H9 (cell line): ENCODE measurements around the gene SLC7A6. TPM values are rescaled to one million over a fixed set of nuclear protein-coding genes. Genes with fewer than 3 reads are reported as not detected.

Experiments
- DNase-seq: peaks from one replicate; pipeline ENCODE4 v3.0.0-alpha.2; 2017
- H2AFZ ChIP-seq: one replicate; pipeline ENCODE4 v1.6.1; 2013; ENCODE audit warnings: mild to moderate bottlenecking, low read length, control low read depth, moderate library complexity
- H2AK5ac ChIP-seq: 2 replicates; pipeline ENCODE4 v1.6.1; 2013; ENCODE audit warnings: low read length, control low read depth, mixed read lengths; ENCODE audit not compliant: insufficient read length
- H2BK120ac ChIP-seq: one replicate; pipeline ENCODE4 v1.6.1; 2013; ENCODE audit warnings: low read depth, mild to moderate bottlenecking, low read length, control low read depth, inconsistent platforms; ENCODE audit not compliant: poor library complexity, severe bottlenecking
- H2BK12ac ChIP-seq: 2 replicates; pipeline ENCODE4 v1.6.1; 2013; ENCODE audit warnings: low read length, control low read depth, mixed read lengths, low read depth; ENCODE audit not compliant: insufficient read length
- H2BK15ac ChIP-seq: 2 replicates; pipeline ENCODE4 v1.6.1; 2013; ENCODE audit warnings: low read depth, low read length, control low read depth
- H2BK20ac ChIP-seq: one replicate; pipeline ENCODE4 v1.6.1; 2013; ENCODE audit warnings: low read depth, mild to moderate bottlenecking, low read length, control low read depth, inconsistent platforms; ENCODE audit not compliant: poor library complexity, severe bottlenecking
- H2BK5ac ChIP-seq: 2 replicates; pipeline ENCODE4 v1.6.1; 2013; ENCODE audit warnings: low read length, control low read depth, mixed read lengths; ENCODE audit not compliant: insufficient read length
- H3K14ac ChIP-seq: 2 replicates; pipeline ENCODE4 v1.6.1; 2013; ENCODE audit warnings: low read length, control low read depth; ENCODE audit not compliant: insufficient read depth
- H3K18ac ChIP-seq: 2 replicates; pipeline ENCODE4 v1.6.1; 2013; ENCODE audit warnings: low read depth, mild to moderate bottlenecking, mixed read lengths, low read length, control low read depth; ENCODE audit not compliant: insufficient read length
- H3K23ac ChIP-seq: 2 replicates; pipeline ENCODE4 v1.6.1; 2013; ENCODE audit warnings: low read length, control low read depth, mixed read lengths, low read depth; ENCODE audit not compliant: insufficient read length
- H3K23me2 ChIP-seq: 2 replicates; pipeline ENCODE4 v1.6.1; 2013; ENCODE audit warnings: low read depth, mild to moderate bottlenecking, mixed read lengths, low read length, control low read depth; ENCODE audit not compliant: insufficient read length, poor library complexity, severe bottlenecking
- H3K27ac ChIP-seq: 2 replicates; pipeline ENCODE4 v1.5.1; 2013; ENCODE audit warnings: low read length, control low read depth, mixed read lengths, low read depth; ENCODE audit not compliant: insufficient read length
- H3K27me3 ChIP-seq: 2 replicates; pipeline ENCODE4 v1.6.1; 2013; ENCODE audit warnings: low read length, control low read depth, inconsistent platforms; ENCODE audit not compliant: insufficient read depth
- H3K4ac ChIP-seq: 2 replicates; pipeline ENCODE4 v1.6.1; 2013; ENCODE audit warnings: low read depth, mild to moderate bottlenecking, control low read depth, inconsistent platforms, low read length, moderate library complexity
- H3K4me1 ChIP-seq: 2 replicates; pipeline ENCODE4 v1.6.1; 2013; ENCODE audit warnings: low read length, control low read depth, inconsistent platforms; ENCODE audit not compliant: insufficient read depth
- H3K4me2 ChIP-seq: 2 replicates; pipeline ENCODE4 v1.6.1; 2013; ENCODE audit warnings: low read length, control low read depth, mixed read lengths; ENCODE audit not compliant: insufficient read length, insufficient read depth
- H3K56ac ChIP-seq: 2 replicates; pipeline ENCODE4 v1.6.1; 2013; ENCODE audit warnings: low read depth, mild to moderate bottlenecking, mixed read lengths, low read length, control low read depth; ENCODE audit not compliant: insufficient read length
- H3K79me1 ChIP-seq: 2 replicates; pipeline ENCODE4 v1.6.1; 2013; ENCODE audit warnings: low read depth, mild to moderate bottlenecking, moderate library complexity, low read length, control low read depth, inconsistent platforms; ENCODE audit not compliant: insufficient read depth, poor library complexity, severe bottlenecking
- H3K79me2 ChIP-seq: 2 replicates; pipeline ENCODE4 v1.6.1; 2013; ENCODE audit warnings: low read length, control low read depth, inconsistent platforms; ENCODE audit not compliant: insufficient read depth
- H3K9ac ChIP-seq: 2 replicates; pipeline ENCODE4 v1.6.1; 2013; ENCODE audit warnings: low read length, control low read depth, mixed read lengths; ENCODE audit not compliant: insufficient read length; ENCODE audit errors: extremely low read depth
- H3K9me3 ChIP-seq: one replicate; pipeline ENCODE4 v1.6.1; 2013; ENCODE audit warnings: low read depth, low read length, inconsistent platforms; ENCODE audit not compliant: control insufficient read depth
- H3T11ph ChIP-seq: one replicate; pipeline ENCODE4 v1.6.1; 2013; ENCODE audit warnings: mild to moderate bottlenecking, low read length, control low read depth, inconsistent platforms
- H4K20me1 ChIP-seq: one replicate; pipeline ENCODE4 v1.6.1; 2013; ENCODE audit not compliant: control insufficient read depth, insufficient read length, insufficient read depth
- H4K5ac ChIP-seq: 2 replicates; pipeline ENCODE4 v1.6.1; 2013; ENCODE audit warnings: low read depth, mild to moderate bottlenecking, mixed read lengths, low read length, control low read depth; ENCODE audit not compliant: insufficient read length
- H4K8ac ChIP-seq: replicated peaks from 2 replicates; pipeline ENCODE4 v1.6.1; 2013; ENCODE audit warnings: low read length, control low read depth, mixed read lengths, low read depth; ENCODE audit not compliant: insufficient read length
- H4K91ac ChIP-seq: 2 replicates; pipeline ENCODE4 v1.6.1; 2013; ENCODE audit warnings: low read depth, mild to moderate bottlenecking, moderate library complexity, mixed read lengths, low read length, control low read depth; ENCODE audit not compliant: insufficient read length
- H3K27ac Mint-ChIP-seq, 3 experiments: 2 replicates in 2 of 3; 3 replicates in 1 of 3; pipeline ENCODE4 v1.8.0; 2020 to 2021; ENCODE audit warnings: mixed read lengths in 3 of 3, mild to moderate bottlenecking in 1 of 3, moderate library complexity in 1 of 3
- H3K27me3 Mint-ChIP-seq: 2 replicates; pipeline ENCODE4 v1.8.0; 2021; ENCODE audit warnings: low read depth, mild to moderate bottlenecking, moderate library complexity, mixed read lengths
- H3K36me3 Mint-ChIP-seq, 3 experiments: 2 replicates in 2 of 3; 3 replicates in 1 of 3; pipeline ENCODE4 v1.8.0; 2020 to 2021; ENCODE audit warnings: low read depth in 3 of 3, mixed read lengths in 3 of 3; ENCODE audit not compliant: insufficient read depth in 1 of 3
- H3K4me1 Mint-ChIP-seq, 2 experiments: 2 replicates each; pipeline ENCODE4 v1.8.0; 2020; ENCODE audit warnings: mixed read lengths in 2 of 2
- H3K4me3 Mint-ChIP-seq, 2 experiments: 2 replicates in 1 of 2; 3 replicates in 1 of 2; pipeline ENCODE4 v1.8.0; 2020 to 2021; ENCODE audit warnings: mild to moderate bottlenecking in 2 of 2, mixed read lengths in 2 of 2, moderate library complexity in 1 of 2
- H3K9me3 Mint-ChIP-seq, 2 experiments: 2 replicates in 1 of 2; 3 replicates in 1 of 2; pipeline ENCODE4 v1.8.0; 2020; ENCODE audit warnings: mild to moderate bottlenecking in 2 of 2, mixed read lengths in 2 of 2, moderate library complexity in 1 of 2
- CTCF ChIP-seq: fragments of 200-600 bp; sonication (generic); conservative IDR thresholded peaks from 3 replicates; pipeline ENCODE4 v1.8.0; 2021; ENCODE audit warnings: antibody characterized with exemption, mild to moderate bottlenecking
- WGBS: extraction: QIAGEN DNeasy Blood & Tissue Kit; methylation state at CpG from one replicate; pipeline ENCODE4 v1.1.7; 2013; ENCODE audit warnings: missing lambda C conversion rate, low lambda C conversion rate, mixed read lengths; ENCODE audit not compliant: insufficient read length; ENCODE audit errors: extremely low coverage; 5-methylcytosine and 5-hydroxymethylcytosine counted together
- total RNA-seq: library from RNA; stranded (reverse); gene quantifications from 2 replicates; pipeline ENCODE4 v1.2.1, GENCODE V29; 2021

The SLC7A6 gene
- total RNA-seq, 1 experiment from 2014 or later: 21.1 TPM

- no peak overlapping the region for H3K27ac Mint-ChIP-seq
- H3K9me3 ChIP-seq: no peaks in the 10 kb centered on the region
- H4K20me1 ChIP-seq: no peaks in the 10 kb centered on the region
- no peak overlapping the region for H2BK20ac ChIP-seq
- H3K27me3 ChIP-seq: no peaks in the 10 kb centered on the region
- no peak overlapping the region for H2BK120ac ChIP-seq
- H2BK12ac ChIP-seq: no peak overlapping the region
- no peak overlapping the region for H3K14ac ChIP-seq
- no peaks in the 10 kb centered on the region for H3K23me2 ChIP-seq
- no peak overlapping the region for H3K4me3 Mint-ChIP-seq
- no peak overlapping the region for H3K56ac ChIP-seq
- peaks cover 29 to 88% (median 63%) of the 10 kb centered on the region in 3 experiments; a peak in 6 of 7 replicates for H3K36me3 Mint-ChIP-seq
- no peaks in the 10 kb centered on the region for H3K79me1 ChIP-seq
- 0 out of 4 replicates have a peak, but pooled peaks cover 0 to 2% of the 10 kb centered on the region in 2 experiments for H3K4me1 Mint-ChIP-seq
- H3K79me2 ChIP-seq: no peaks in the 10 kb centered on the region; the same call in 1 of the 2 replicates
- no peak overlapping the region for H4K8ac ChIP-seq
- no peak for TF ChIP-seq CTCF
- H3K23ac ChIP-seq: no peak overlapping the region
- H3K9ac ChIP-seq: no peak overlapping the region
- no peak overlapping the region for H4K91ac ChIP-seq
- DNase-seq: no peak
- H3K27me3 Mint-ChIP-seq: no peaks in the 10 kb centered on the region
- WGBS: no CpG with 5 or more reads among the region's 11 CpGs
- H3T11ph ChIP-seq: no peak overlapping the region
- H2AK5ac ChIP-seq: no peak overlapping the region
- no peak overlapping the region for H3K4ac ChIP-seq
- no peak overlapping the region for H2AFZ ChIP-seq
- no peaks in the 10 kb centered on the region for H3K9me3 Mint-ChIP-seq
- H3K27ac ChIP-seq: no peak overlapping the region
- H3K18ac ChIP-seq: no peak overlapping the region
- no peaks in the 10 kb centered on the region for H3K4me1 ChIP-seq
- no peak overlapping the region for H4K5ac ChIP-seq
- H3K4me2 ChIP-seq: no peak overlapping the region
- H2BK15ac ChIP-seq: no peak overlapping the region
- no peak overlapping the region for H2BK5ac ChIP-seq
Observed at GRCh38 chr16:68299571-68300453, 35.5 kb downstream of the SLC7A6 start.
